Measurements from ENCODE around the gene DENND5A.
"Not testable (repeated sequence)": the region's sequence is repeated elsewhere in the genome, so short reads cannot be mapped to it uniquely, and the experiment has no call there.

The DENND5A gene

DNA sequence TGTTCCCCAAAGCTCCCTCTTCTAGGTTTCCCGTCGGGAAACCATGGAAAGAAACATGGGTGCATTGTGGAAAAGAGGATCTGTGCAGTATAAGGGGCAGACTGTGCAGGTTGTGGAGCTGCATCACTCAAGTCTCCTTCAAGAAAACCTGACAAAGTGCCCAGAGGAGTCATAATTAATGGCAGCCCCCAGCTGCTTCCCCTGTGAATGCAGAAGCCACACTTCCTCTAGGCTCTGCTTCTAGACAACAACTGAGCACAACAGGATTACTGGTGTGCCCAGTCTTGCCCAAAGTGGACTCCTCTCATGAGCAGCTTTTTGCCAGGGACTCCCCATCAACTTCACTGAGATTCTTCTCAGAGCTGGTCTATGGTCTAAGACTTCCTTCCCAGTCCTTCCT lies 131.2 kb downstream of the DENND5A start:
- no peak for DNase-seq

DNA sequence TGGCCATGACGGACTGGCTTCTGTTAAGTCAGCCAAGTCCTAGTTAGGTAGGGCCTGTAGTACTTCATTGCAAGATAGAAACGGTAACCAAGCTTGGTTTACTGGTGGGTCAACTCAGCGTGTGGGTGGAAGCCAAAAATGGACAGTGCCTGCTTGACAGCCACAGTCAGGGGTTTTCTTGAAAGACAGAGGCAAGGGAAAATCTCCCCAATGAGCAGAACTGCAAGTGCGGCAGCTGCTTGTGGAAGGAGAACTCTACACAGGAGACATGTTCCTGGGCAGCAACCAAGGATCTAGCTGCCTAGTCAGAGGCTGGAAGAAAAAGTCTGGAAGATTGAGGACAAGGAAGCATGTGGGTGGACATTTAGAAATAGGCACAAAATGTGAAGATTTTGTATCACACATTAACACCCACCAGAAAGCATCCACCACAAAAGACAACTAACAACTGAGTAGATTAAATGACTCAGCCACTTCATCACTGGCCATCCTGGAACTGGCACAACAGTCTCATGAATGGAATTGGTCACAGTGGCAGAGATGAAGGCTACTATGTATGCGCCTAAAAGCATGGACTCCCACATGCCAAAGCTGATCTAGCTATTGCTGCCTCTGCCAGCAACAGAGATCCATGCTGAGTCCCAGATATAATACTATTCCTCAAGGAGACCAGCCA lies 132.8 kb downstream of the DENND5A start:
- DNase-seq, result no peak

DNA sequence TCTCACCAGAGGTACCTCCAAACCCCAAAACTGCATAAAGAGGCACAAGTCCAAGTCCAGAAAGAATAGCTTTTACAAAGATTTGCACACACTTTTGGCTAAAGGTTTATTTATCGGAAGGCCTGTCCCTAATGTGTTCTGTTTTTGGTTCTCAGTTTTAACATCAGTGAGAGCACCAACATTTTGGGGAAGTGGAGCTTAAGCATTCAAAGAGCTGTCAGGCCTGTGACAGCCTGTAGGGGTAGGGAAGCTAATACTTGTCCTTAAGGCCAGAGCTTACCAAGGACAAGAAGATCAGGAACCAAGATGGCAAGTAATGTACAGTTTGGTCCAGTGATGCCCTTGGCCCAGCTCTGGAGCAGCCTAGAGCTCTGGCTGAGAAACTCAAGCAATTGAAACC lies 134.9 kb downstream of the DENND5A start:
- DNase-seq, result no peak

DNA sequence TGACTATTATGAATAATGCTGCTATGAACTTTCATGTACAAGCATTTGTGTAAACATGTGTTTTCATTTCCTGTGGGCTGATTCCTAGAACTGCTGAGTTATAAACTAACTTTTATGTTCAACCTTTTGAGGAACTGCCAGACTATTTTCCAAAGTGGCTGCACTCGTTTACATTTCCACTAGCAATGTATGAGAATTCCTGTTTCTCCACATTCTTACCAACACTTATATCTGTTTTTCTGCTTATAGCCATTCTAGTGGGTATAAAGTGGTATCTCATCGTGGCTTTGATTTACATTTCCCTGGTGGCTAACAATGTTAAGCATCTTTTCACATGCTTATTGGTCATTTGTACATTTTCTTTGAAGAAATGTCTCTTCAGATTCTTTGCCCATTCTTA lies 138.5 kb downstream of the DENND5A start:
- no peak for DNase-seq

DNA sequence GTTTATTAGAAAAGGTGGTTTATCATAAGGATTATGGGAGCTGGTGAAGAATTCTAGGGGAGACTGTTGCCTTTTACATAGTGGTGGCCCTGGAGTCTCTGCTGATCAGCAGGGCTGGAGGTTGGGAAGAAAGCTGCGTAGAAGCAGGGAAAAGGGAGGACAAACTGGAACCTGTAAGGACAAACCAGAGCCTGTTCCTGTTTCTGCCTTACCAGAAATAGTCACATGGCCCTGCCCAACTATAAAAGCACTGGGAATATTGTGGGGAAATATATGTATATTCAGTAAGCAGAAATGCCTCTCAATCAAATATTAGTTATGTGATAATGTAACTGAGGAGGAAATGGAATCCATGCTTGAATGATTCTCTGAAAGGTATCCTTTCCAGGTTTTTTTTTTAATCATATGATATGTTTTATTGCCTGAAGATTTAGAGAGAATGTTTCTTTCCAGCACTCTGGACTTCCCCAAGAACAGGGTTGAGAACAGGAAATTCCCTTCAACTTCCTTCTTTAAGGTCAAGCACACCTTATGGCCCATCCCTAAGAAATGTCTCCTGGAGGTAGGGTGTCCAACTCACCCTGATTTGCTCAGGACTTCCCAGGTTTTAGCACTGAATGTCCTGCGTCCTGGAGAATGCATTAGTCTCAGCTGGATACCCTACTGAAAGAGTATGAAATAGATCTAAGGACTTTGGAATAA lies 139.8 kb downstream of the DENND5A start:
- DNase-seq, result no peak

DNA sequence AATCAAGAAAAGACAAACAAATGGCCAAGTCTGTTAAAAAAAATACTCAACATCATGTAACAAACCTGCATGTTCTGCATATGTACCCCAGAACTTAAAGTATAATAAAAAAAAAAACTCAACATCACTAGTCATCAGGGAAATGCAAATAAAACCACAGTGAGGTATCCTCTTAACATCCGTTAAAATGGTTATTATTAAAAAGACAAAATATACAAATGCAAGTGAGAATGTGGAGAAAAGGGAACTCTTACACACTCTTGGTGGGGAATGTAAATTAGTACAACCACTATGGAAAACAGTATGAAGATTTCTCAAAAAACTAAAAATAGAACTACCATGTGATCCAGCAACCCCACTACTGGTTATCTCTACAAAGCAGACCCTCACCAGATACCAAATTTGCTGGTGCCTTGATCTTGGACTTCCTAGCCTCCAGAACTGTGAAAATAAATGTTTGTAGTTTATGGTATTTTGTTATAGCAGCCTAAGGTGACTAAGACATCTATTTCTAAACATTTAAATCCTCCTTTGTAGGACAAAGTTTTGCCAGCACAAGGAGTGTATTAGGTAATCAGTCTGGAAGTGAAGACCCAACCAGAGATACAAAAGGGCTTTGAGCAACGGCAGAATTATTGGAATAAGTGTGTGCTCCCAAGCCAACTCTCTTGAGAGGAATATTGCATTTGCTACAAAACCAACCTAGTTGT lies 141.4 kb downstream of the DENND5A start:
- DNase-seq, result no peak

DNA sequence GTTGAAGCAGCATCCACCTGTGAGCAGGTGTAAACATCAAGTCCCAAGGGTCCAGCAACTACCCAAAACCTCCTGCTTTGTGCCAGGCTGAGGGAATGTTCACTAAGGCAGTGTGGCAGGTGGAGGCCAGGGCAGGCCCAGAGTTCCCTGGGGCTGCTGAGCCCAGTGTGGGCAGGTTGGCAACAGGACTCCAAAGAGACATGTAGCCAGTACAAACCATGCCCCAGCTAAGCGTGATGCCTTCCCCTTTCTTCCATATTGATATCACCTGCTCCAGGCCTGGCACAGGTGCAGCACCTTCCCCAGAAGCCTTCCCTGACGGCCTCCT lies 143.7 kb downstream of the DENND5A start:
- DNase-seq, result no peak

DNA sequence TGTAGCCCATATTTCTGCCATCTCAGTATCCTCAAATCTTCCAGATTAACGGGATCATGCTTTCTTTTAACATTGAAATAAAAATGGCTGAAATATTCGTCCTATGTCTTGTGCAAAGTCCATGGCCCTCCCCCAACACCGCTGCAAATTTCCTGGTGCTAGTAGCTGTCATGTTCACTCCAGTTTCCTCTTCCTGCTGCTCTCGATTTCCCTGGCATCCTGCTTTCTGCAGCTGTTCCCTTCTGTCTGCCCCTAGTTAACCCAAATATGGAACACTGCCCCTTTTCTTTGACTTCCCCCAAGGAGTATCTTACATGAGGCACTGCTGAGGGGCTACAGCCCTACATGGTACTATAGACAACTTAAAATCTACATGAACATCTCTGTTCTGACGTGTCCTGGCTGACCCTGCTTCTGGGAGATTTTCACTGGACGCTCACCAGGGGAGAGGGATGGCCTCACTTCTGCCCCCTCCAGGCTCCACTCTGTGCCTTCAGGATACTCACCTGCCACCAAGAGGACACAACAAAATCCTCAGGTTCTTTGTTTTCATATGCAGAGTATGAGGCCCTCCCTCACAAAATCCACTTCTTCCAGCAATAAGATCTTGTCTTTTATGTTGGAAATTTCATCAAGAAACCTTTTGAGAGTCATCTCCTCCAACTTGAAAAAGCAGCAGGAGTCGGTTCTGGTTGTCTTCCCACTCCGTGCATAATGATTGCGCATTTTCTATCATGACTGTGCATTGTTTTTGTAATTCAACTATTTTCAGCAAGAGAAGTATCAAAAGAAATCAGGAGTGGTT lies 144.3 kb downstream of the DENND5A start:
- no peak for DNase-seq

DNA sequence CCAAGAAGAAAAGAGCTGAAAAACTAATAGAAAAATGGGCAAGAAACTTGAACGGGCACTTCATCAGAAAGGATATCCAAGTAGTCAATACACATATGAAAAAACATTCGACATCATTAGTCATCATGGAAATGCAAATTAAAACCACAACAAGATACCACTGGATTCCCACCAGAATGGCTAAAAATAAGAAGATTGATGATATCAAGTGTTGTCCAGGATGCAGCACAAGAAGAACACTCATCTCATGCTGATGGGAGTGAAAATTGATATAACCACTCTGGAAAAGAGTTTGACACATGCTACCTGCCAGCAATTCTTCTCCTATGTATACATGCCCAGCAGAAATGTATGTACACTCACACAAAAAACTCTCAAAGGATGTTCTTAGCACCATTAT lies 146.9 kb downstream of the DENND5A start:
- no peak for DNase-seq

DNA sequence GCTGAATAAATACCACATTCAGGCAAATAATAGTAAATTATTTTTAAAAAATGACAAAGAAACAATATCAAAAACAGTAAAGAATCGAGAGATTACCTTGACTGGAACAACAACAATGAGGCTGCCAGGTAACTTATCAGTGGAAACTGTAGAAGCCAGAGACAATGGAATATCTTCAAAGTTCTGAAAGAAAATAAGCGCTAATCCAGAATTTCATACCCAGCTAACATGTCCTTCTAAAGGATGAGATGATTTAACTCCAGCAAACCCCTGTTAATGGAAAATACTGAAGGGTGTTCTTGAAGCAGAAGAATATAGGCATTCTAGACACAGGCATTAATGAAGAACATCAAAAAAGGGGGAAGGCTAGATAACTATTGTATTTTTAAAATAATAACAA lies 153.1 kb downstream of the DENND5A start:
- DNase-seq, result no peak

DNA sequence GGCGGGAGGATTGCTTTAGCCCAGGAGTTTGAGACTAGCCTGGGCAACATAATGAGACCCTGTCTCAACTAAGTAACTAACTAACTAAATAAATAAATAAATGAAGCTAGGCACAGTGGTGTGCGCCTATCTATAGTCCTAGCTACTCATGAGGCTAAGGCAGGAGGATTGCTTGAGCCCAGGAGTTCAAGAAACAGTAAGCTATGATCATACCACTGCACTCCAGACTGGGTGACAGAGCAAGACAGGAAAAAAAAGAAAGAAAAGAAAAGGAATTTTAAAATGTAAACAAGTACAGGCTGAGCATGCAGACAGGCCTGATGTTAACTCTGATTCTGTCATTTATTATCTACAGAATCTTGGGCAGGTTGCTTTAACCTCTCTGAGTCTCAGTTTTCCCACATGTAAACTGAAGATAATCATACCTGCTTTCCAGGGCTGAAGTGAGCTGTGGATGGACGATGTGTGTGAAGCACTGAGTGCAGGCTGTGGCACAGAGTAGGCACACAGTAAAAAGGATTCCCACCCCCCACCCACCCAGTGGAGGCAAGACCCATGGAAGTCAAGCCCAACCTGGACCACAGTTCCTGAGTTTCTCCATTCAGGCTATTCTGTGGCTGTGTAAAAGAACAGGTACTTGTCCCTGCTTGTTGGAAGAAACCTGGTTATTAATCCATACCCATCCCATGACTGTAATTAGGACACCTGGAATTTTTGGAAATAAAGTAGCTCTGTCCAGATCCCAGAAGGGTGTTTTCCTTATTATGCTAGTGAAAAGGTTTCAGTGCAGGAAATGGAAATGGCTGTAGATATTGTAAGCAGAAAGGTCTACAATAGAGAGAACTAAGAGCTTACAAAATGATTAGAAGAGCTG lies 155.1 kb downstream of the DENND5A start:
- DNase-seq, result no peak

DNA sequence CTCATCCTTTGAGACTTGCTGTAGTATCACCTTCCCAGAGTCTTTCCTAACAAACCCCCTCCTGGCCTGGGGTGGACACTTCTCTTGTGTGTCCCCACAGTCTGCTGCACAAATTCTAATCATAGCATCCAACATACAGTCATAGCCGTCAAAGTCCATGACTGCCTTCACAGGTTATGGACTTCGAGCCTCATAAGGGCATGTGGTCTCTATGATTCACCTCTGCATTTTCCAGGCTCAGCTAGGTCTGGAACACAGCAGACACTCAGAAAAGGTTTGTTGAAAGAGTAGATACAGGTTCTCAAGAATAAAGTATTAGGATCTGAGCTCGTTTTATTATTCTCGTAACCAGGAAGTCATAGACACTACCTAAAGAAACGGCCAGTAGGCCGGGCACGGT lies 160.6 kb downstream of the DENND5A start:
- no peak for DNase-seq

DNA sequence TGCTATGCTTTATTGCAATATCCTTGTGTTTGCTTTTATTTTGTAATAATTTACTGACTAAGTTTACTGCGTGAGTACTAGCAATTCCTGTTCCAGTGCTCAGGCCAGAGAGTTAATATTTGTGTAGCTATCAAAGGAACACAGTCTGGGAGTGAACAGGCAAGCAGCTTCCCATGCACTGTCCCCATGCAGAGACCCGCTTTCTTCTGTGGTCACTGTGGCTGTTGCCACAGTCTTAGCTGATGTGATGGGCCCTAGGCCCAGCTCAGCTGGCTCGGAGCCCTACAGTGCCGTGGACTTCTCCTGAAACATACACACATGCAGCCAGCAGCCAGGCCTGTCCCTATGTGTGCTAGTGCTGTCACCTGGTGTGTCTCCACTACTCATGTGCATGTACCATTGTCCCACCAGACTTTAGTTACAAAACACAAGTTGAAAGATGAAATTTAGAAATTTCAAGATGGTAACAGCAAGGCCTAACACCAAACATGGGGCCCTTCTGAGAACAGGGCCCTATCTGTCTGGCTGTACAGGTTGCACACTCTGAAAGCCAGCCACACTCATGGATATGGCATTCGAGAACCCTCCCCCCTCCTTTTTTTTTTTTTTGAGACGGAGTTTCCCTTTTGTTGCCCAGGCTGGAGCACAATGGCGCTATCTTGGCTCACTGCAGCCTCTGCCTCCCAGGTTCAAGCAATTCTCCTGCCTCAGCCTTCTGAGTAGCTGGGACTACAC lies 161.4 kb downstream of the DENND5A start:
- no peak for DNase-seq

DNA sequence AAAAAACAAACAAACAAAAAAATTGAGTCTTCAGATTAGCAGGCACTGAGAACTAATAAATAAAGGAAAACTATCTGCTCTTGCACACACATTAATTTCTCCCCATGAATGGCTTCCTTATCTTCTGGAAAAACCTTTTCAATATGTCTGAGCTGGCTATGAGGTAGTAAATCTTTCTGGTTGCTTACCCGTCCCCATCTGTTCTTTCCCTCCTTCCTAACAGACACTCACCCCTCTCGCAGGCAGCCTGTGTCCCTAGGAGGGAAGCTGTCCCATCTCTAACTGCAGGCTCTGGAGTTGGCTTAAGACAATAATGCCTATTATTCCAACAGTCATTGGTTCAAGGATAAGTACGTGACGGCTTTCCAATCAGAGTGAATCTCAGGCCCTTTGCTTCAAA lies 165.5 kb downstream of the DENND5A start:
- DNase-seq, result no peak

DNA sequence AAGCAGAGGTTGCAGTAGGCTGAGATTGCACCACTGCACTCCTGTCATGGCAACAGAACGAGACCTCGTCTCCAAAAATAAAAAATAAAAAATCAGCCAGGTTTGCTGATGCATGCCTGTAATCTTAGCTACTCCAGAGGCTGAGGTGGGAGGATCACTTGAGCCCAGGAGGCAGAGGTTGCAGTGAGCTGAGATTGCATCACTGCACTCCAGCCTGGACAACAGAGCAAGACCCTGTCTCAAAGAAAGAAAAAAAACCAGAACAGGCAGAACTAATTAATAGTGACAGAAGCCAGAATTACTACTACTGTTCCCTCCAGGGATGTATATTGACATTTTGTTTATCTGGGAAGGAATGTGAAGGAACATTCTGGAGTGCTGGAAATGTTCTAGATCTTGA lies 166.7 kb downstream of the DENND5A start:
- not testable (repeated sequence) for DNase-seq

DNA sequence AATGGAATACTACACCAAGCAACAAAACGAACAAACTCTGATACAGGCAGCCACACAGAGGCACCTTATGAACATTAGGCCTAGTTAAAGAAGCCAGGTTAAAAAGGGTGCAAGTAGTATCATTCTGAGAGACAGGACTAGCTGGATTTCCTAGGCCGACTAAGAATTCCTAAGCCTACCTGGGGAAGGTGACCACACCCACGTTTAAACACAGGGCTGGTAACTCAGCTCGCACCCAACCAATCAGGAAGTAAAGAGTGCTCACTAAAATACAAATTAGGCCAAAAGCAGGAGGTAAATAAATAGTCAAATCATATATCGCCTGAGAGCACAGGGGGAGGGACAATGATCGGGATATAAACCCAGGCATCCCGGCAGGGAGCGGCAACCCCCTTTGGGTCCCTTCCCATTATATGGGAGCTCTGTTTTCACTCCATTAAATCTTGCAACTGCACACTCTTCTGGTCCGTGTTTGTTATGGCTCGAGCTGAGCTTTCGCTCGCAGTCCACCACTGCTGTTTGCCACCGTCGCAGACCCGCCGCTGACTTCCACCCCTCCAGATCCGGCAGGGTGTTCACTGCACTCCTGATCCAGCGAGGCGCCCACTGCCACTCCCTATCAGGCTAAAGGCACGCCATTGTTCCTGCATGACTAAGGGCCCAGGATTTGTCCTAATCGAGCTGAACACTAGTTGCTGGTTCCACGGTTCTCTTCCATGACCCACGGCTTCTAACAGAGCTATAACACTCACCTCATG lies 167.8 kb downstream of the DENND5A start:
- DNase-seq, result not testable (repeated sequence)

DNA sequence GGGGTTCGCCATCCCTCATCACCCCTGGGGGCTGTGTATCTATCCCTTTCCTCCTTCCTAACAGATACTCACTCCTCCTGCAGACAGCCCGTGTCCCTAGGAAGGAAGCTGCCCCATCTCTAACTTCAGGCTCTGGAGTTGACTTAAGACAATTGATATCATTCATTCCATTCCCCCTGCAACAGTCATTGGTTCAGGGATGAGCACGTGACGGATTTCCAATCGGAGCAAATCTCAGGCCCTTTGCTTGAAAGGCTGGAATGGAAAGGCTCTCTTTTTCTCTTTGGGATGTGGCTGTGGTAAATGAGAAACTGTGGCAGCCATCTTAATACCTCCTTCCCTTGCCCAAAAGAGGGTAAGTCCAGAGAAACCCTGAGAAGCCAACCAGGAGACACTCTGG lies 168.7 kb downstream of the DENND5A start:
- no peak for DNase-seq

DNA sequence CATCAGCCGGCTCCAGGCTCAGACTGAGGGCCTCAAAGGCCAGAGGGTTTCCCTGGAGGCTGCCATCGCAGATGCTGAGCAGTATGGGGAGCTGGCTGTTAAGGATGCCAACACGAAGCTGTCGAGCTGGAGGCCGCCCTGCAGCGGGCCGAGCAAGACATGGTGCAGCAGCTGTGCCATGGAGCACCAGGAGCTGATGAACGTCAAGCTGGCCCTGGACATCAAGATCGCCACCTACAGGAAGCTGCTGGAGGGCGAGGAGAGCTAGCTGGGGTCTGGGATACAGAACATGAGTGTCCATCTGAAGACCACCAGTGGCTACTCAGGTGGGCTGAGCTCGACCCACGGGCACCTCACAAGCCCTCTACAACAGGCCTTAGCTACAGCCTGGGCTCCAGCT lies 169.7 kb downstream of the DENND5A start:
- DNase-seq, result no peak

DNA sequence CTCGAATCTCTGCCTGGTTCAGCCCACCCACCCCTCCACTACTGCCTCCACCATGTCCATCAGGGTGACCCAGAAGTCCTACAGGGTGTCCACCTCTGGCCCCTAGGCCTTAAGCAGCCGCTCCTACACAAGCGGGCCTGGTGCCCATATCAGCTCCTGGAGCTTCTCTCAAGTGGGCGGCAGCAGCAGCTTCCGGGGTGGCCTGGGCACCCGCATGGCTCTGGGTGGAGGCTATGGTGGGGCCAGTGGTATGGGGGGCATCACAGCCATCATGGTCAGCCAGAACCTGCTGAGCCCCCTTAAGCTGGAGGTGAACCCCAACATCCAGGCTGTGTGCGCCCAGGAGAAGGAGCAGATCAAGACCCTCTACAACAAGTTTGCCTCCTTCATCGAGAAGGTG lies 170.7 kb downstream of the DENND5A start:
- DNase-seq, result no peak

DNA sequence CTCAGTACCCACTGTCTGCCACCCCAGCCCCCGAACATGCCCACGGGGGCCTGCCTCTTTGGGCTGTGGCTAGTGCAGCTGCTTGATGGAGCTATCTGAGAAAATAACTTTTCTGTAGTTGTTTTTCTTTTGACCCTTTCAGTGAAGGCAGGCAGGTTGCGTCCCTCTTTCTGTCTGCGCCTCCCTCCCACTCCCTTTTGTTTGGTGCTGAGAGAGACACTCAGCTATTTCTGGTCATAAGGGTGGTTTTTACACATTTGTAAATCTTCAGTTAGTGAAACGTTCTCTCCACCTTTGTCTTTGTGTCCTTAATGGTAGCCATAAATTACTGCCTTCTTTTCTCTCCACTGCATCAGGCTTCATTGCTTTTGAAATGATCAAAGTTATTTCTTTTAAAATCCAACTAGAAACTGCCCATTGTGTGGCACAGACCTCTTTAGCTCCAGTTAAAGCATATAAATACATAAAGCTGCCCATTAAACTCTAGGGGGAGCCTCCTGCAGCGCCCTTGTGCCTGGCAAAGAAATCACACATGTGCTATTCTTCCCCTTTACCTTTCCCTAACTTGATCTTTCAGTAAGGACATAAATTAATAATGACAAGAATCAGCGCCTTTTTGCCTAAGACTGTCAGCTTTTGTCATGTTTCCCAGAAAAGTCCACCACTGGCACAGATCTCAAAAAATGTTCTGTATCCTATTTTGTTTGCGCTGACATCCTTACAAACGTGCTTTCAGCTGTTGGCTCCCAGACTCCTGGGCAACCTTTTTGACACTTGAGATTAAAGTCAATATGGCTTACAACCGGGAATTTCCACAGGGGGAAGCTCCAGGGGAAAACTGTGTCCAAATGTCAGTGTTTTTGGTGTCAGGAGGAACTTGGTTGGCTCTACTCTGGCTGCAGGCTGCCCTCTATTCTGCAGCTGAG lies 172.0 kb downstream of the DENND5A start:
- DNase-seq, result peak in 1 of 2 experiments; percentile 8
